Kidney (tissue), 14 donors: ENCODE results near the gene STAT5B. TPM values are rescaled to one million over a fixed set of nuclear protein-coding genes. Genes with fewer than 3 reads are reported as not detected.
A peak's percentile ranks its signal among the peaks of the same experiment; 100 is the strongest.

Experiments
- DNase-seq, 5 donors: peaks; one replicate each; pipeline ENCODE4 v3.0.0-alpha.2; 2013 to 2020
- FAIRE-seq: peaks from 2 replicates; lab custom pipeline; 2012; peaks lifted over from hg19 to GRCh38; lab: Jason Lieb, UNC
- H3K27ac ChIP-seq, 2 donors: one replicate each; pipeline ENCODE4 v1.7.0; 2013; ENCODE audit warnings: low read depth in 2 of 2, low read length in 2 of 2, inconsistent platforms in 1 of 2
- H3K27me3 ChIP-seq: one replicate; pipeline ENCODE4 v1.7.1; 2013; ENCODE audit warnings: low read length, inconsistent platforms; ENCODE audit not compliant: control insufficient read depth, insufficient read depth
- H3K36me3 ChIP-seq, 3 donors: one replicate each; pipeline versions ENCODE4 v1.7.0 to v1.7.1; 2013; ENCODE audit warnings: low read length in 3 of 3, control low read depth in 1 of 3, inconsistent platforms in 1 of 3; ENCODE audit not compliant: insufficient read depth in 3 of 3, control insufficient read depth in 2 of 3
- H3K4me1 ChIP-seq, 3 donors: one replicate each; pipeline versions ENCODE4 v1.7.0 to v1.7.1; 2013; ENCODE audit warnings: low read length in 3 of 3, inconsistent platforms in 1 of 3, low read depth in 1 of 3; ENCODE audit not compliant: control insufficient read depth in 2 of 3, insufficient read depth in 2 of 3
- H3K4me3 ChIP-seq, 3 donors: one replicate each; pipeline versions ENCODE4 v1.7.0 to v1.8.1; 2013; ENCODE audit warnings: low read length in 3 of 3, control low read depth in 1 of 3, inconsistent platforms in 1 of 3
- H3K9ac ChIP-seq, 3 donors: one replicate each; pipeline versions ENCODE4 v1.7.0 to v1.7.1; 2013; ENCODE audit warnings: low read length in 3 of 3, control low read depth in 1 of 3, inconsistent platforms in 1 of 3
- H3K9me3 ChIP-seq, 3 donors: one replicate each; pipeline versions ENCODE4 v1.7.0 to v1.7.1; 2013; ENCODE audit warnings: low read length in 3 of 3, control low read depth in 1 of 3, inconsistent platforms in 1 of 3; ENCODE audit not compliant: control insufficient read depth in 2 of 3, insufficient read depth in 1 of 3
- intact Hi-C: fragments of 100-400 bp; cut with DNase I; formaldehyde crosslinking; loops from one replicate; pipeline ENCODE4 v1.11.1; 2022
- polyA plus RNA-seq: library from polyadenylated mRNA; stranded (reverse); fragments of 350-450 nt; fragmentation: Illumina TruSeq; extraction: RNeasy Lipid Tissue Mini Kit (QIAGEN cat#74804); gene quantifications from one replicate; pipeline ENCODE4 v1.2.3, GENCODE V29; 2014; ENCODE audit warnings: low read depth, low replicate concordance; ENCODE audit not compliant: insufficient read depth
- total RNA-seq: library from RNA; stranded (reverse); fragmentation: NEBNext Ultra II Directional; extraction: Animal tissue kit (Norgen Biotek cat#: 25700); gene quantifications from one replicate; pipeline ENCODE4 v1.2.1, GENCODE V29; 2021
- TF ChIP-seq, protein P1 (sequence below): IDR thresholded peaks from 3 replicates; pipeline ENCODE4 v1.5.1; 2012; ENCODE audit warnings: mild to moderate bottlenecking, moderate library complexity, borderline replicate concordance; ENCODE audit not compliant: insufficient read depth; ENCODE audit errors: extremely low read depth
- donor health status: control.
- donor health status: control.
- donor health status: control.
- donor health status: control.
- donor health status: control.
- donor health status: DM: yes; HTN: yes; CAD: no.
- donor health status: Normal renal cell carcinoma (clear cell type).

Gene STAT5B
- total and polyA plus RNA-seq, 2 donors from 2014 or later, result 20.4 to 68.0 TPM

DNA sequence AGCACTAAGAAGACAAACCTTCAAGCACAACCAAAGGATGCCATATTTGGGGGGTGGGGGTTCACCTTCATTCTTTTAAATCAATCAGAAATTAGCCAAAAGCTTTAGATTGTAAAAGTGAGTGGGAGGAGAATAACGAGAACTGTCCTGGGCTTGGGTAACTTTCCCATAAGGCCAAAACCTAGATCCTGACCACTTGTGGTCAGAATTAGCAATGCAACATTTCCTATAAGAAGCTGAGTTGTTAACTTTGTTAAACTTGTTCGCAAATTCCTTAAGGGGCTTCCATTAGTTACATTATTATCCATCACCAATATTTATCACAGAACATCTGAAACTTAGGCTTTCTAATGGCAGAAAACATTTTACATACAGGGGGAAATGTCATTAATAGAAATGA, 25.1 kb downstream of the STAT5B start:
- peaks cover 3 to 11% (median 7%) of the 10 kb centered on the region in 3 donors for H3K4me1 ChIP-seq
- H3K9me3 ChIP-seq, result no peaks in the 10 kb centered on the region
- no peak overlapping the region for H3K27ac ChIP-seq
- no peak for FAIRE-seq
- no peaks in the 10 kb centered on the region for H3K36me3 ChIP-seq
- no peak for DNase-seq
- TF ChIP-seq, protein P1, sequence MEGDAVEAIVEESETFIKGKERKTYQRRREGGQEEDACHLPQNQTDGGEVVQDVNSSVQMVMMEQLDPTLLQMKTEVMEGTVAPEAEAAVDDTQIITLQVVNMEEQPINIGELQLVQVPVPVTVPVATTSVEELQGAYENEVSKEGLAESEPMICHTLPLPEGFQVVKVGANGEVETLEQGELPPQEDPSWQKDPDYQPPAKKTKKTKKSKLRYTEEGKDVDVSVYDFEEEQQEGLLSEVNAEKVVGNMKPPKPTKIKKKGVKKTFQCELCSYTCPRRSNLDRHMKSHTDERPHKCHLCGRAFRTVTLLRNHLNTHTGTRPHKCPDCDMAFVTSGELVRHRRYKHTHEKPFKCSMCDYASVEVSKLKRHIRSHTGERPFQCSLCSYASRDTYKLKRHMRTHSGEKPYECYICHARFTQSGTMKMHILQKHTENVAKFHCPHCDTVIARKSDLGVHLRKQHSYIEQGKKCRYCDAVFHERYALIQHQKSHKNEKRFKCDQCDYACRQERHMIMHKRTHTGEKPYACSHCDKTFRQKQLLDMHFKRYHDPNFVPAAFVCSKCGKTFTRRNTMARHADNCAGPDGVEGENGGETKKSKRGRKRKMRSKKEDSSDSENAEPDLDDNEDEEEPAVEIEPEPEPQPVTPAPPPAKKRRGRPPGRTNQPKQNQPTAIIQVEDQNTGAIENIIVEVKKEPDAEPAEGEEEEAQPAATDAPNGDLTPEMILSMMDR, result peak; percentile 19
- intact Hi-C loops, result no loop called here
- no peak overlapping the region for H3K4me3 ChIP-seq
- no peaks in the 10 kb centered on the region for H3K27me3 ChIP-seq
- H3K9ac ChIP-seq, result no peak overlapping the region

DNA sequence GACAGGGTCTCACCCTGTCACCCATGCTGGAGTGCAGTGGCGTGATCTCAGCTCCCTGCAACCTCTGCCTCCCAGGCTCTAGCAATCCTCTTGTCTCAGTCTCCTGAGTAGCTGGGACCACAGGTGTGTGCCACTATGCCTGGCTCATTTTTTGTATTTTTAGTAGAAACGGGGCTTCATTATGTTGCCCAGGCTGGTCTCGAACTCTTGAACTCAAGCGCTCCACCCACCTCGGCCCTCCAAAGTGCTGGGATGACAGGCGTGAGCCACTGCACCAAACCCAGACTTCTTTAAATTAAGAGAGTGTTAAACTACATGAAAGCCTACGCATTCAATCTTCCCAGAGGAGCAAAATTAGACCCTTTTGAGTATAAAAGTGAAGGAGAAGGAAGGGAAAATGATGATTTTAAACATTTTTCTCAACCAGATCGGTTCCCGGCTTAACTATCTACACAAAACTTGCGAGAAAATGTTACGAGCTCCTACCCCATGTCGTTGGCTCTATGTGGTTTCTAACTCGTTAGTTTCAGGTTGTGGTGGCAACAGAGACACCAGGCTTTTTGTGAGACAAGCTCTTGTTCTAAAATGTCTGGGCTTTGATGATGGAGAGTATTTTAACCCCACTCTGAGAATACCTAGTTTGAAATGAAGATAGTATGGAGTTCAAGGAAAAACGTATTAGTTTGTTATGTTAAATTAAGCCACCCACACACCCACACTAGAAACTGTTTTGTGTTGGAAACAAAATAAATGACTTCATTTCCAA, 26.3 kb downstream of the STAT5B start:
- Histone ChIP-seq H3K27ac (no peak overlapping the region), H3K27me3 (no peaks in the 10 kb centered on the region), H3K9me3 (no peaks in the 10 kb centered on the region), H3K36me3 (no peaks in the 10 kb centered on the region), H3K4me1 (peaks cover 3 to 11% (median 7%) of the 10 kb centered on the region in 3 donors), H3K9ac (no peak overlapping the region), H3K4me3 (no peak overlapping the region)
- DNase-seq, result no peak
- TF ChIP-seq, protein P1, result no peak
- intact Hi-C loops, result no loop called here
- no peak for FAIRE-seq

DNA sequence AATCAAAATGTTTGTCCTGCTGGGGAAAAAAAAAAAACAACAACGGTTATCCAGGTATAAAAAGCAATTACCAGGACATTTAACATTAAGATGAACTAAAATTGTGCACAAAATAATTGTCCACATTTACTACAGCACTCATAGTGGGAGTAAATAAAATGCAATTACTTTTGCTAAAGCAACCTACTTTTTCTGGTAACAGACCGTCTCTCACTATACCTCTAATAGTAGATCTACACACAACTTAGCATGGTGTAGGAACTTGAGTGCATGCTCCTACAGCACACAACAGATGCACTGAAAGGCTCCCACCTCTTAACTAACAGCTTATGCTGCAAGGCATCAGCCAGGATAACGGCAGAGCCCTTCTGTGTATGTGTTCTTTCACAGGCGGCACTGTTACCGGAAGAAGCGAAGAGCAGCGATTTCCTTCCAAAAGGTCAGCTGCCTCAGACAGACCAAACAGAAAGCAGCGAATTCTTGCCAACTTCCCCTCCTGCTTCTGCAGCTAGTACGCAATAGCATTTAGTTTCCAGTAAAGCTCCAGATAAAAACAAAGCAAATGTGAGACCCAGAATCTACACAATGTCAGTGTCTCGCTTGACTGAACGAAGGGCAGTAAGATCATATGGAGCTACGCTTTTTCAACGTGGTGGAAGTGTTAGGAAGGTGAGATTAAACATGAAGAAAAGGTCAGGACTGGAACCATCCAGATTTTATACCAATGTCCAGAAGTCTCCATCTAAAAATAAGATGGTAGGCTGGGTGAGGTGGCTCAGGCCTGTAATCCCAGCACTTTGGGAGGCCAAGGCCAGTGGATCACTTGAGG, 27.6 kb downstream of the STAT5B start:
- H3K9me3 ChIP-seq, result no peaks in the 10 kb centered on the region
- peak overlapping the region; percentile 23 to 66 (median 50) for H3K4me3 ChIP-seq
- H3K9ac ChIP-seq, result peak overlapping the region in 2 of 3 donors; percentile 27 to 38
- no peaks in the 10 kb centered on the region for H3K27me3 ChIP-seq
- no peaks in the 10 kb centered on the region for H3K36me3 ChIP-seq
- DNase-seq (peak; percentile 56 to 89 (median 79)), FAIRE-seq (no peak)
- intact Hi-C loops, result no loop called here
- peak overlapping the region; percentile 66 to 96 for H3K27ac ChIP-seq
- H3K4me1 ChIP-seq, result peaks cover 3 to 11% (median 7%) of the 10 kb centered on the region in 3 donors
- TF ChIP-seq, protein P1, result no peak
